HEK293T (cell line): ENCODE measurements around the gene ANKRD35.

Experiments
- BHLHE40 ChIP-seq: fragments of 450-650 bp; IDR thresholded peaks from 2 replicates; pipeline ENCODE4 v1.6.1; 2016; ENCODE audit warnings: mild to moderate bottlenecking, moderate library complexity, borderline replicate concordance
- ELF4 ChIP-seq: fragments of 450-650 bp; IDR thresholded peaks from 2 replicates; pipeline ENCODE4 v1.6.1; 2017; ENCODE audit warnings: antibody characterized with exemption
- FOXK2 ChIP-seq: fragments of 450-650 bp; IDR thresholded peaks from 2 replicates; pipeline ENCODE4 v1.6.1; 2016; ENCODE audit warnings: mild to moderate bottlenecking
- HDGF ChIP-seq: fragments of 450-650 bp; IDR thresholded peaks from 2 replicates; pipeline ENCODE4 v1.6.1; 2017; ENCODE audit warnings: antibody characterized with exemption, borderline replicate concordance
- NFRKB ChIP-seq: fragments of 450-650 bp; IDR thresholded peaks from 2 replicates; pipeline ENCODE4 v1.6.1; 2016; ENCODE audit warnings: mild to moderate bottlenecking, moderate library complexity
- SUZ12 ChIP-seq: fragments of 450-650 bp; IDR thresholded peaks from 2 replicates; pipeline ENCODE4 v1.6.1; 2016; ENCODE audit warnings: mild to moderate bottlenecking
- ZNF384 ChIP-seq: fragments of 450-650 bp; IDR thresholded peaks from 2 replicates; pipeline ENCODE4 v1.6.1; 2016

- TF ChIP-seq BHLHE40 (no peak), SUZ12 (no peak), ELF4 (no peak), FOXK2 (no peak), HDGF (no peak), ZNF384 (no peak), NFRKB (no peak)
Observed at GRCh38 chr1:145837656-145838055, 48.0 kb downstream of the ANKRD35 start.
